GM21390 (cell line): ENCODE data around the gene PPP2R1B.
"Not testable (repeated sequence)": the region's sequence is repeated elsewhere in the genome, so short reads cannot be mapped to it uniquely, and the experiment has no call there.

ENCODE experiments used
- ATAC-seq: cut with Tn5 transposase; IDR thresholded peaks from one replicate; pipeline ENCODE4 v1.9.1; 2021; ENCODE audit not compliant: unreplicated experiment

PPP2R1B gene

GRCh38 chr11:111729071-111729830 lies 36.9 kb downstream of the PPP2R1B start:
- no peak for ATAC-seq

- ATAC-seq = no peak
These were observed 38.8 kb downstream of the PPP2R1B start for GRCh38 chr11:111727431-111727830.

GRCh38 chr11:111726301-111726713 lies 39.9 kb downstream of the PPP2R1B start:
- no peak for ATAC-seq

GRCh38 chr11:111725621-111726020 lies 40.6 kb downstream of the PPP2R1B start:
- no peak for ATAC-seq

- no peak for ATAC-seq
These were observed 41.5 kb downstream of the PPP2R1B start for GRCh38 chr11:111724615-111725129.

GRCh38 chr11:111723595-111723994 lies 42.6 kb downstream of the PPP2R1B start:
- ATAC-seq = no peak

GRCh38 chr11:111722501-111722900 lies 43.7 kb downstream of the PPP2R1B start:
- ATAC-seq = no peak

GRCh38 chr11:111720801-111721494 lies 45.2 kb downstream of the PPP2R1B start:
- no peak for ATAC-seq

GRCh38 chr11:111719379-111719778 lies 46.8 kb downstream of the PPP2R1B start:
- no peak for ATAC-seq

GRCh38 chr11:111718859-111719258 lies 47.3 kb downstream of the PPP2R1B start:
- no peak for ATAC-seq

GRCh38 chr11:111718436-111718835 lies 47.8 kb downstream of the PPP2R1B start:
- ATAC-seq = no peak

GRCh38 chr11:111717660-111718059 lies 48.5 kb downstream of the PPP2R1B start:
- not testable (repeated sequence) for ATAC-seq

- ATAC-seq = no peak
These were observed 50.9 kb downstream of the PPP2R1B start for GRCh38 chr11:111715142-111715816.

GRCh38 chr11:111714522-111714921 lies 51.7 kb downstream of the PPP2R1B start:
- no peak for ATAC-seq

GRCh38 chr11:111707691-111708067 lies 58.5 kb downstream of the PPP2R1B start:
- ATAC-seq = no peak

- ATAC-seq = no peak
These were observed 59.0 kb downstream of the PPP2R1B start for GRCh38 chr11:111707039-111707690.

- ATAC-seq = no peak
These were observed 62.6 kb downstream of the PPP2R1B start for GRCh38 chr11:111703576-111703975.

- ATAC-seq = no peak
These were observed 63.6 kb downstream of the PPP2R1B start for GRCh38 chr11:111702623-111703022.

- ATAC-seq = no peak
These were observed 66.0 kb downstream of the PPP2R1B start for GRCh38 chr11:111700162-111700561.

GRCh38 chr11:111699579-111700156 lies 66.5 kb downstream of the PPP2R1B start:
- ATAC-seq = no peak
